HG03575 (cell line): ENCODE measurements around the gene ABHD16A.

Experiments used
- ATAC-seq: cut with Tn5 transposase; IDR thresholded peaks from one replicate; pipeline ENCODE4 v1.9.1; 2021; ENCODE audit not compliant: unreplicated experiment, insufficient number of reproducible peaks, low FRiP score; ENCODE audit errors: extremely low read depth

The ABHD16A gene

DNA sequence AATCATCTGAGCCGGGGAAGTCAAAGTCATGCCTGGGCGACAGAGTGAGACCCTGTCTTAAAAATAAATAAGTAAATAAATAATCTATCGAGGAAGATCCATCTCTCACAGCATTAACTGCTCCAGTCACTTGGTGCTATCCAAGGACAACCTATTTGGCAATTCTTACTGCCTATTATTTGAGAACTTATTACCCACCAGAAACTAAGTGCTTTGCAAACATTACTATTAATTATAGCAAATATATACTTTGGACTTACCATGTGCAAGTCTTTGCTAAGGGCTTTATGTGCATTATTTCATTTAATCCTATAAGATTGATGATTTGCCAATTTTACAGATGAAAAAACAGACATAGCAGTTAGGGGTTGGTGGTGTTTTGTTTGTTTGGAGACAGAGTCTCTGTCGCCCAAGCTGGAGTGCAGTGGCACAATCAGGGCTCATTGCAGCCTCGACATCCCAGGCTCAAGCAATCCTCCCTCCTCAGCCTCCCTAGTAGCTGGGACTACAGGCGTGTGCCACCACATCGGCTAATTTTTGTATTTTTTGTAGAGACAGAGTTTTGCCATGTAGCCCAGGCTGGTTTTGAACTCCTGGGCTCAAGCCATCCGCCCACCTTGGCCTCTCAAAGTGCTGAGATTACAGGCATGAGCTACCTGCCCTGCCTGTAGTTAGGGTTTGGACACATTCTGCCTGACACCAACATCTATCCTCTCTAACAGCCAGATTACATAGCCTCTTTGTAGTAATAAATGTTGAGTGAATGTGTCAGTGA lies 48.4 kb downstream of the ABHD16A start:
- no peak for ATAC-seq

DNA sequence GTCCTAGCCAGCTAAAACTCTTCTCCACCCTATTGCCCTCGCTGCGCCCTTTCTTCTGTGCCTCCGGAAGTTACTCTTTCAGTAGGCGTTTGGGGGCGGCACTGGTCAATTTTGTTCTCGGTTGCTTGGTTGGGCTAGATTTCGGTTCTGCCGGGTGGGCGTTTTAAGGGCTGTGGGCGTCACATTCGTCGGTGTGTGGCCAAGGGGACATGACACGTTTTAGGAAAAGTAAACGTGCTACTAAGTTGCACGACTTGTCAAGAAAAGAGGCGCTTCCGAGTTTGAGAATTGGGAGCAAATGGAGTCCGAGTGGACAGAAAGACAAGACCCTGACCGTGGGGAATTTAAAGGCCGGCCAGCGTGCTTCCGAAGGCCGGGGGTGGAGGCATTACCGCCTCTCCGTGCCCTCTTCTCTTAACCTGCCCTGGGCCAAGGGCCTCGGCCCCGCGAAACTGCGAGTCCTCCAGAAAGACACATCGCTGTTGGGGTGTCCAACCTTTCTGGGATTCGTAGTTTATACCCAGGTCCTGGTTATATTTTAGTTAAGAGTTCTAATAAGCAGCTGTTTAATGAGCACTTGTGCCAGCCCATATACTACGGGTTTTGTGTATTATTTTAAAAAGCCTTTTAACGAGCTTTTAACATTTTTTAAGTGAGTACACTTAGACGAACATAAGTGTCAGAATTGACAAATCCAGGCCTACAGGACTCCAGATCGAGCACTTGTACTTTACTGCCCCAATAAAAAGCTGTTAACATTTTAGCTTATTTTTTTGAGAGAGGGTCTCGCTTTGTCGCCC lies 50.0 kb downstream of the ABHD16A start:
- no peak for ATAC-seq

DNA sequence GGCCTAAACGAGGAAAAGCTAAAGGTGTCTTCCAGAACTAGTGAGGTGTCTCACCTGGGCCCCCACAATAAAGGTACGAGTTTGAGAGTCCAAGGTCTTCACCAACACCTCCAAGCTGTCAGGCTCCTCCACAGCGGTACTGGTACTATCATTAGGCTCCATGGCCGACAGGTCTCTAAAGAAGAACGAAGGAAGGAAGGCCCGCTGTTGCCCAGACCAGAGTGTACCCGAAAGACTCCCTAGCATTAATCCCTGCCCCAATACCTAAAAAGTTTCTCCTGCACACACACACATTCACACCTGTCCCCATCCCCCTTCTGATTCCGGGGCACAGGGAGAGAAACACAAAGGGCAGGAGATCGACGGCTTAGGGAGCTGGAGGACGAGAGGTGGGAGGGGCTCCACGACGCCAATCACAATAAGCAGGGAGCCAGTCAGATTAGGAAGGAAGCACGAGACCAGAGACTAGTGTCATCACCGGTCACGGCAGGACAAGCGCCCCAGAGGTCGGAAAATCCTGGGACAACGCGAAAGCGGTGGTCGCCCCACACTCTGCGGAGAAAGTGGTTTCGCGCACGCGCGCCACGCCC lies 51.4 kb downstream of the ABHD16A start:
- no peak for ATAC-seq

DNA sequence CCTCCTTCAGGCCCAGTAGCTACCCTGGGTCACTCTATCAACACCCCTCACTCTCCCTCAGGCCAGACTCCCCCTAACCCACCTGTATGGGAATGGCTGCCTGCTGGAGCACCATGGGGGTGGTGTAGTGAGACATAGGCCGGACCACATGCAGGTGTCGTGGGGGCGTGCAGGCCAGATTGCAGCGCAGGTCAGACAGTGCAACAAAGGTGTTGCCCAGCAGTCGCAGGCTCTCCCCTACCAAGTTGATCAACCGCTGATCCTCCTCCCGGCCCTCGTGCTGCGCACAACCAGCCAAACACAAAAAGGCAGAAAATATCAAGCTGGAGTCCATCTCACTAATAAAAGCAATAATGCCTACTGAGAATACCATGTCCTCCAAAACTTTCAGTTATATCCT lies 57.8 kb downstream of the ABHD16A start:
- no peak for ATAC-seq

GRCh38 chr6:31643818-31644454 lies 59.2 kb downstream of the ABHD16A start:
- ATAC-seq: no peak

DNA sequence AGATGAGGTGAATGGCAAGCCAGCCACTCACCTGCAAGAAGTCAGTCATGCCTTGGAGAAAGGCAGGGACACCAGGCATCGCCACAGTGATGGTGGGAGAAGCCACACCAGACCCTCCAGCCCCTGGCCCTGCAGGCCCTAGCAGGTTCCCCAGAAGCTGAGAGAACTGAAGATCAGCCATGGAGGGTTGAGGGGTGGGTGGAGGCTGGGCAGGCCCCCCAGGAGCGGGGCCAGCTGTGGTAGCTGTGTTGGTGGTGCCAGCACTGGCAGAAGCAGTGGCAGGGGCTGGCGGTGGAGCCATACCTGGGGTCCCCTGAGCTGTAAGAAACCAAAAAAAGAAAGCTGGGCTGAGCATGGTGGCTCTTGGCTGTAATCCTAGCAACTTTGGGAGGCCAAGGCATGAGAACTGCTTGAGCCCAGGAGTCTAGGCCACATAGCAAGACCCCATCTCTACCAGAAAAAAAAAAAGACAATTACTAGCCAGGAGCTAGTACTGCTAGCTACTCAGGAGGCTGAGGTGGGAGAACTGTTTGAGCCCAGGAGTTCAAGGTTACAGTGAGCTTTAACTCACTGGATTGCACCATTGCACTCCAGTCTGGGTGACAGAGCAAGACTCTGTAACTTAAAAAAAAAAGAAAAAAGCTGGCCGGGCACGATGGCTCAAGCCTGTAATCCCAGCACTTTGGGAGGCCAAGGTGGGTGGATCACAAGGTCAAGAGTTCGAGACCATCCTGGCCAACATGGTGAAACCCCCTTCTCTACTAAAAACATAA lies 60.1 kb downstream of the ABHD16A start:
- no peak for ATAC-seq

DNA sequence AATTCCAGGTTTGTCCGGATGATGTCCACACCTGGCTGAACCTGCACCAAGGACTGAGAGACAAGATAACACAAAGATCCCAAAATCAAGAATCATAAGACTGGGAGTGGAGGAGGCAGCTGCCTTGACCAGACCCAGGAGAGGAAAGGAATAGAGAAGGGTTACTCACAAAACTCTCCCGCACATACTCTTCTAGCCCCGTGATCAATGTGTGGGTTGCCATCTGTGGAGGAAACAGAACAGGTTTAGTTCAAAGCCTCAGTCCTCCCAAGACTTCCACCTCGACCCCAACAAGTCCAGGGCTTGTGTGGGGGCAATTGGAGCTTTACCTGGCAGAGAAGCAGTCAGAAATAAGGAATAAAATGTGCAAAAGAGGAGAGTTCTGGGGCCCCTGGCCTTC lies 61.8 kb downstream of the ABHD16A start:
- ATAC-seq: no peak

DNA sequence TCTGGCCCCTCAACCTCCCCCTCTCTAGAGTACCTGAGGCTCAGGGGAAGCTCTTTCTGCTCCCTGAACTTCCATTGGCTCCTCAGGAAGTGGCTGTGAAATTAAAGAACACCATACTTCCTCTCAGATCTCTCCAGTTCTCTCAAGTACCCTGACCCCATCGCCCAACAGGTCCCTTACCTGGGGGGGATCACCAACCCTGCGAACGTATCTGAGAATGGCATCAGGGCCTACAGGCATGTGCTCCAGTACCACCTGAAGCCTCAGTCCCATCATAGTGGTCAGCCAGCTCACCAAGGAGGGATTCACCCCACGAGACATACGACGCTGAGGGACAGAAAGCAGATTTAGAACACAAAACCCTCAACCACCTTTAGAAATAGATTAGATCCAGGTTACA lies 62.5 kb downstream of the ABHD16A start:
- no peak for ATAC-seq

DNA sequence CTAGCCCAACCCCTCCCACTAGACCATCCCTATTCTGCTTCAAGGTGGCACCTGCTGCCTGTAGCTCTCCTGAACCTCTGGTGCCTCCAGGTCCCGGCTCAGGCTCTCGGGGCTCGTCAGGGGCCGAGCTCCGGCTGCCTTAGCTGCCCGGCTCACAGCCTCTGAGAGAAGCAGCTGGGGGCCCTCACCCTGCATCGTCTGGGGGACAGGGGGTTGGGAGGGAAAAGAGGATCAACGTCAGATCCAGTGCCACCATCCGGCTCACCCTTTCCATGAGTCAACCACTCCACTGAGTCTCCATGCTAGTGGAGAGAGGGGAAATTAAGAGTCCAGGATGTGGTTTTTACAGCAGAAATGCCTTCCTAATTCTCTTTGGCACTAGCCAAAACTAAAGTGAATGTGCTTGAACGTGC lies 63.7 kb downstream of the ABHD16A start:
- no peak for ATAC-seq

- no peak for ATAC-seq
Observed at GRCh38 chr6:31639043-31639442, 64.1 kb downstream of the ABHD16A start.
